IgD-negative memory B cell (primary cell): ENCODE data around the gene CD8B. TPM values are rescaled to one million over a fixed set of nuclear protein-coding genes. Genes with fewer than 3 reads are reported as not detected.

Experiments used
- H3K27ac Mint-ChIP-seq, 3 donors: one replicate each; pipeline ENCODE4 v1.8.0; 2020 to 2022; ENCODE audit warnings: mild to moderate bottlenecking in 3 of 3, mixed read lengths in 3 of 3, moderate library complexity in 1 of 3
- H3K27me3 Mint-ChIP-seq: one replicate; pipeline ENCODE4 v1.8.0; 2021; ENCODE audit warnings: mixed read lengths
- H3K36me3 Mint-ChIP-seq: one replicate; pipeline ENCODE4 v1.8.0; 2020; ENCODE audit warnings: mild to moderate bottlenecking, mixed read lengths
- H3K4me1 Mint-ChIP-seq, 3 donors: one replicate each; pipeline ENCODE4 v1.8.0; 2020 to 2022; ENCODE audit warnings: mixed read lengths in 3 of 3, mild to moderate bottlenecking in 1 of 3
- H3K4me3 Mint-ChIP-seq, 4 donors: one replicate each; pipeline ENCODE4 v1.8.0; 2020 to 2022; ENCODE audit warnings: mild to moderate bottlenecking in 4 of 4, mixed read lengths in 4 of 4, moderate library complexity in 3 of 4
- H3K9me3 Mint-ChIP-seq, 3 donors: one replicate each; pipeline ENCODE4 v1.8.0; 2020 to 2021; ENCODE audit warnings: mixed read lengths in 3 of 3, mild to moderate bottlenecking in 1 of 3
- polyA plus RNA-seq: library from polyadenylated mRNA; unstranded; fragments of 300-500 nt; fragmentation: Illumina TruSeq; gene quantifications from one replicate; pipeline ENCODE4 v1.2.3, GENCODE V29; 2021

Gene CD8B
- polyA plus RNA-seq, 1 donor from 2014 or later, result 1.1 TPM

GRCh38 chr2:86821842-86822241, 39.8 kb downstream of the CD8B start:
- peaks cover 7% of the 10 kb centered on the region for H3K27me3 Mint-ChIP-seq

GRCh38 chr2:86821306-86821705, 40.4 kb downstream of the CD8B start:
- Mint-ChIP-seq H3K27ac (no peak overlapping the region), H3K9me3 (peaks cover 3 to 6% (median 5%) of the 10 kb centered on the region in 3 donors), H3K36me3 (peaks cover 5% of the 10 kb centered on the region), H3K4me1 (no peaks in the 10 kb centered on the region), H3K27me3 (peaks cover 8% of the 10 kb centered on the region), H3K4me3 (no peak overlapping the region)

More at GRCh38 chr2:86821842-86822241, 39.8 kb downstream of the CD8B start:
- Mint-ChIP-seq H3K9me3 (peaks cover 3 to 6% (median 5%) of the 10 kb centered on the region in 3 donors), H3K27ac (no peak overlapping the region), H3K4me3 (peak overlapping the region in 1 of 4 donors; percentile 63), H3K36me3 (peaks cover 5% of the 10 kb centered on the region), H3K4me1 (peaks cover 0 to 1% (median 0%) of the 10 kb centered on the region in 3 donors)

- Mint-ChIP-seq H3K36me3 (peaks cover 9% of the 10 kb centered on the region), H3K27me3 (peaks cover 3% of the 10 kb centered on the region), H3K4me3 (no peak overlapping the region), H3K4me1 (no peaks in the 10 kb centered on the region), H3K27ac (no peak overlapping the region), H3K9me3 (peaks cover 3 to 6% (median 5%) of the 10 kb centered on the region in 3 donors)
Observed at GRCh38 chr2:86818957-86819356, 42.7 kb downstream of the CD8B start.

GRCh38 chr2:86818114-86818801, 43.4 kb downstream of the CD8B start:
- peaks cover 3% of the 10 kb centered on the region for H3K27me3 Mint-ChIP-seq
- H3K27ac Mint-ChIP-seq, result no peak overlapping the region
- H3K4me1 Mint-ChIP-seq, result no peaks in the 10 kb centered on the region
- H3K9me3 Mint-ChIP-seq, result peaks cover 3 to 5% (median 4%) of the 10 kb centered on the region in 3 donors
- peaks cover 9% of the 10 kb centered on the region for H3K36me3 Mint-ChIP-seq
- H3K4me3 Mint-ChIP-seq, result no peak overlapping the region

GRCh38 chr2:86815611-86816010, 46.1 kb downstream of the CD8B start:
- H3K36me3 Mint-ChIP-seq, result peaks cover 4% of the 10 kb centered on the region
- H3K4me1 Mint-ChIP-seq, result no peaks in the 10 kb centered on the region
- H3K9me3 Mint-ChIP-seq, result no peaks in the 10 kb centered on the region
- H3K27ac Mint-ChIP-seq, result no peak overlapping the region
- H3K4me3 Mint-ChIP-seq, result no peak overlapping the region
- peaks cover 2% of the 10 kb centered on the region for H3K27me3 Mint-ChIP-seq

GRCh38 chr2:86809481-86810121, 52.1 kb downstream of the CD8B start:
- peaks cover 22% of the 10 kb centered on the region for H3K27me3 Mint-ChIP-seq
- H3K9me3 Mint-ChIP-seq, result no peaks in the 10 kb centered on the region
- no peaks in the 10 kb centered on the region for H3K36me3 Mint-ChIP-seq
- peaks cover 8 to 20% (median 14%) of the 10 kb centered on the region in 3 donors for H3K4me1 Mint-ChIP-seq
- H3K4me3 Mint-ChIP-seq, result peak overlapping the region in 3 of 4 donors; percentile 13 to 67 (median 32)
- H3K27ac Mint-ChIP-seq, result no peak overlapping the region

GRCh38 chr2:86808315-86809161, 53.1 kb downstream of the CD8B start:
- Mint-ChIP-seq H3K4me3 (peak overlapping the region; percentile 67 to 97 (median 93)), H3K9me3 (peaks cover 0 to 2% (median 0%) of the 10 kb centered on the region in 3 donors), H3K27me3 (peaks cover 22% of the 10 kb centered on the region), H3K27ac (peak overlapping the region in 1 of 3 donors; percentile 87), H3K4me1 (peaks cover 8 to 20% (median 14%) of the 10 kb centered on the region in 3 donors), H3K36me3 (no peaks in the 10 kb centered on the region)

GRCh38 chr2:86807468-86808275, 54.0 kb downstream of the CD8B start:
- Mint-ChIP-seq H3K4me1 (peaks cover 8 to 20% (median 14%) of the 10 kb centered on the region in 3 donors), H3K36me3 (no peaks in the 10 kb centered on the region), H3K4me3 (peak overlapping the region; percentile 67 to 97 (median 93)), H3K27ac (peak overlapping the region in 1 of 3 donors; percentile 87), H3K27me3 (peaks cover 22% of the 10 kb centered on the region), H3K9me3 (peaks cover 0 to 2% (median 0%) of the 10 kb centered on the region in 3 donors)

GRCh38 chr2:86807133-86807467, 54.6 kb downstream of the CD8B start:
- Mint-ChIP-seq H3K27me3 (peaks cover 20% of the 10 kb centered on the region), H3K36me3 (no peaks in the 10 kb centered on the region), H3K4me3 (peak overlapping the region; percentile 67 to 97 (median 93)), H3K27ac (peak overlapping the region in 1 of 3 donors; percentile 43), H3K4me1 (peaks cover 8 to 20% (median 14%) of the 10 kb centered on the region in 3 donors), H3K9me3 (peaks cover 0 to 2% (median 0%) of the 10 kb centered on the region in 3 donors)

- H3K9me3 Mint-ChIP-seq, result peaks cover 0 to 2% (median 0%) of the 10 kb centered on the region in 3 donors
- H3K4me3 Mint-ChIP-seq, result peak overlapping the region in 1 of 4 donors; percentile 19
- peak overlapping the region in 1 of 3 donors; percentile 37 for H3K27ac Mint-ChIP-seq
- no peaks in the 10 kb centered on the region for H3K36me3 Mint-ChIP-seq
- peaks cover 20% of the 10 kb centered on the region for H3K27me3 Mint-ChIP-seq
- peaks cover 8 to 20% (median 14%) of the 10 kb centered on the region in 3 donors for H3K4me1 Mint-ChIP-seq
Observed at GRCh38 chr2:86806059-86806857, 55.4 kb downstream of the CD8B start.

- H3K36me3 Mint-ChIP-seq, result peaks cover 3% of the 10 kb centered on the region
- H3K4me1 Mint-ChIP-seq, result no peaks in the 10 kb centered on the region
- peaks cover 9 to 22% (median 14%) of the 10 kb centered on the region in 3 donors for H3K9me3 Mint-ChIP-seq
- H3K4me3 Mint-ChIP-seq, result no peak overlapping the region
- H3K27me3 Mint-ChIP-seq, result no peaks in the 10 kb centered on the region
- no peak overlapping the region for H3K27ac Mint-ChIP-seq
Observed at GRCh38 chr2:86800856-86801567, 60.7 kb downstream of the CD8B start.

- no peak overlapping the region for H3K4me3 Mint-ChIP-seq
- H3K27ac Mint-ChIP-seq, result no peak overlapping the region
- peaks cover 47% of the 10 kb centered on the region for H3K27me3 Mint-ChIP-seq
- H3K36me3 Mint-ChIP-seq, result peaks cover 6% of the 10 kb centered on the region
- peaks cover 7 to 16% (median 9%) of the 10 kb centered on the region in 3 donors for H3K4me1 Mint-ChIP-seq
- H3K9me3 Mint-ChIP-seq, result peaks cover 15 to 26% (median 25%) of the 10 kb centered on the region in 3 donors
Observed at GRCh38 chr2:86794861-86795260, 66.8 kb downstream of the CD8B start.

- Mint-ChIP-seq H3K4me1 (peaks cover 7 to 16% (median 9%) of the 10 kb centered on the region in 3 donors), H3K4me3 (no peak overlapping the region), H3K36me3 (peaks cover 6% of the 10 kb centered on the region), H3K27me3 (peaks cover 52% of the 10 kb centered on the region), H3K9me3 (peaks cover 15 to 26% (median 25%) of the 10 kb centered on the region in 3 donors), H3K27ac (peak overlapping the region in 1 of 3 donors; percentile 6)
Observed at GRCh38 chr2:86793752-86794151, 67.9 kb downstream of the CD8B start.
